PC-3 (cell line): ENCODE measurements around the gene ADGRL3.

Source experiments
- CTCF ChIP-seq: fragments of 300-600 bp; sonication (generic); conservative IDR thresholded peaks from 2 replicates; pipeline ENCODE4 v1.5.1; 2017; ENCODE audit warnings: antibody characterized with exemption, low read depth, mild to moderate bottlenecking, low read length
- EZH2 ChIP-seq: fragments of 300-600 bp; sonication (generic); IDR thresholded peaks from one replicate; pipeline ENCODE4 v1.6.1; 2017; ENCODE audit warnings: antibody characterized with exemption, mild to moderate bottlenecking, low read length; ENCODE audit not compliant: unreplicated experiment
- EZH2phosphoT487 ChIP-seq: fragments of 300-600 bp; sonication (generic); IDR thresholded peaks from 2 replicates; pipeline ENCODE4 v1.6.1; 2018; ENCODE audit warnings: mild to moderate bottlenecking, antibody characterized with exemption, low read length, borderline replicate concordance

GRCh38 chr4:61397174-61397573 lies 197.0 kb downstream of the ADGRL3 start:
- TF ChIP-seq CTCF (no peak), EZH2phosphoT487 (no peak), EZH2 (no peak)
